ENCODE data around the gene PLEKHA4. TPM values are rescaled to one million over a fixed set of nuclear protein-coding genes. Genes with fewer than 3 reads are reported as not detected.
A peak's percentile ranks its signal among the peaks of the same experiment; 100 is the strongest.
"Not testable (repeated sequence)": the region's sequence is repeated elsewhere in the genome, so short reads cannot be mapped to it uniquely, and the experiment has no call there.

PLEKHA4 gene
- total RNA-seq, 1 donor from 2014 or later: 21.2 TPM

- peaks cover 65% of the 10 kb centered on the region for H3K4me1 ChIP-seq
Observed at GRCh38 chr19:48873476-48874302, 5.3 kb upstream of the PLEKHA4 start.

GRCh38 chr19:48872884-48873475, 4.6 kb upstream of the PLEKHA4 start:
- peaks cover 49% of the 10 kb centered on the region for H3K36me3 ChIP-seq
- no peaks in the 10 kb centered on the region for H3K9me3 ChIP-seq
- DNase-seq (peak; percentile 93), ATAC-seq (peak; percentile 83 to 86)
- peaks cover 66% of the 10 kb centered on the region for H3K4me1 ChIP-seq
- intact Hi-C loops (cut with DNase I): no loop called here
- H3K4me3 ChIP-seq: peak overlapping the region; percentile 79
- H3K27ac ChIP-seq: peak overlapping the region; percentile 100
- no peaks in the 10 kb centered on the region for H3K27me3 ChIP-seq (ENCODE audit: low read depth)
- no peak for TF ChIP-seq CTCF (IDR thresholded peaks at IDR 0.05)

More at GRCh38 chr19:48873476-48874302, 5.3 kb upstream of the PLEKHA4 start:
- Histone ChIP-seq H3K27ac (peak overlapping the region; percentile 100), H3K36me3 (peaks cover 53% of the 10 kb centered on the region), H3K9me3 (no peaks in the 10 kb centered on the region), H3K27me3 (ENCODE audit: low read depth) (no peaks in the 10 kb centered on the region), H3K4me3 (peak overlapping the region; percentile 79)
- ATAC-seq (peak in 1 of 2 donors; percentile 0), DNase-seq (no peak)
- TF ChIP-seq CTCF (IDR thresholded peaks at IDR 0.05): no peak
- intact Hi-C loops (cut with DNase I): no loop called here

- H3K4me1 ChIP-seq: peaks cover 61% of the 10 kb centered on the region
- ATAC-seq (peak; percentile 75 to 82), DNase-seq (peak; percentile 97)
- H3K9me3 ChIP-seq: no peaks in the 10 kb centered on the region
- intact Hi-C loops (cut with DNase I): no loop called here
- no peaks in the 10 kb centered on the region for H3K27me3 ChIP-seq (ENCODE audit: low read depth)
- TF ChIP-seq CTCF (IDR thresholded peaks at IDR 0.05): peak; percentile 15
- peaks cover 42% of the 10 kb centered on the region for H3K36me3 ChIP-seq
- H3K4me3 ChIP-seq: peak within 1 kb of the TSS; percentile 79
- H3K27ac ChIP-seq: peak within 1 kb of the TSS; percentile 100
Observed at GRCh38 chr19:48872182-48872883, 3.9 kb upstream of the PLEKHA4 start, which contains the start of gene PPP1R15A. TSS of gene PPP1R15A (plus strand) at chr19:48872421. CDS start at chr19:48873234, 813 bp downstream.

- intact Hi-C loops (cut with DNase I); H3K27me3 ChIP-seq (ENCODE audit: low read depth); DNase-seq; H3K9me3 ChIP-seq; ATAC-seq: not testable (repeated sequence)
- H3K4me3 ChIP-seq: peak overlapping the region; percentile 79
- H3K36me3 ChIP-seq: peaks cover 35% of the 10 kb centered on the region
- H3K4me1 ChIP-seq: peaks cover 60% of the 10 kb centered on the region
- peak overlapping the region; percentile 100 for H3K27ac ChIP-seq
Observed at GRCh38 chr19:48871471-48872181, 3.2 kb upstream of the PLEKHA4 start.

- no peak overlapping the region for H3K4me3 ChIP-seq
- intact Hi-C loops (cut with DNase I): no loop called here
Observed at GRCh38 chr19:48870048-48870447, 1.6 kb upstream of the PLEKHA4 start.

More at GRCh38 chr19:48870048-48870447, 1.6 kb upstream of the PLEKHA4 start:
- DNase-seq (no peak), ATAC-seq (no peak)
- no peak overlapping the region for H3K27ac ChIP-seq
- H3K9me3 ChIP-seq: no peaks in the 10 kb centered on the region
- no peaks in the 10 kb centered on the region for H3K27me3 ChIP-seq (ENCODE audit: low read depth)
- peaks cover 20% of the 10 kb centered on the region for H3K36me3 ChIP-seq
- TF ChIP-seq CTCF (IDR thresholded peaks at IDR 0.05): no peak
- peaks cover 44% of the 10 kb centered on the region for H3K4me1 ChIP-seq
